ENCODE measurements around the gene LCORL.
"Not testable (repeated sequence)": the region's sequence is repeated elsewhere in the genome, so short reads cannot be mapped to it uniquely, and the experiment has no call there.

The LCORL gene

DNA sequence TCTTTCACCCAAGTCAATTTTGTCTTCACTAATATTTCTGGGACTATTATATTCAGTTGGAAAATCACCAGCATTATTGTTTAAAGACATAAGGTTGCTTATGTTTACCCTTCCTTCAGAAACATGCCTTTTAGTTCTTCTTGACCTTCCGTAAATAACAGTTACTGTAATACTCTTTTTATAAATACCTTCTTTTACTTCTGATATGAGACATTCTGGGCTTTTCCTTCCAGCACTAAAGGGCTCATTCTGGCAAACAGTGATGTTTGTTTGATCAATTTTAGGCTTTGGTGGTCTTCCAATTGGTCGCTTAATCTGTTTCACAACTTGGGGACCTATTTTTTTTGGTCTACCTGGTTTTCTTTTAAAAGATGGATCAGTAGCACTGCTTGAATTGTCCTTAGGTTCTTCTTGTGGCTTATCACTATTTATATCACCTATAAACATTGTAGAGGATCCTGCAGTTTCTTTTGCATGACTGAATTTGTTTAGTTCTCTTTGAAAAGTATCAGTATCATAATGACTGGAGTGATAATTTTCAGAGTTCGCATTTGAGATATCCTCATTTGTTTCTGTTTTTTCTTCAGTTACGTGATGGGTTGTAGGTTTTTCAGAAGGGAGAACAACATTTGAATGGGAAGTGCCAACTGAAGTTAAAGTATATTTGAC lies 146.0 kb downstream of the LCORL start:
- Mint-ChIP-seq H3K27ac (no peak overlapping the region), H3K4me3 (no peak overlapping the region), H3K27me3 (ENCODE audit: low read depth) (no peaks in the 10 kb centered on the region), H3K4me1 (ENCODE audit: low read depth) (no peaks in the 10 kb centered on the region), H3K9me3 (no peaks in the 10 kb centered on the region), H3K36me3 (ENCODE audit: low read depth) (no peaks in the 10 kb centered on the region)

GRCh38 chr4:17869327-17869726 lies 152.2 kb downstream of the LCORL start:
- H3K4me1 Mint-ChIP-seq (ENCODE audit: low read depth) = no peaks in the 10 kb centered on the region
- no peaks in the 10 kb centered on the region for H3K36me3 Mint-ChIP-seq (ENCODE audit: low read depth)
- no peak overlapping the region for H3K4me3 Mint-ChIP-seq
- no peaks in the 10 kb centered on the region for H3K27me3 Mint-ChIP-seq (ENCODE audit: low read depth)
- H3K9me3 Mint-ChIP-seq = no peaks in the 10 kb centered on the region
- no peak overlapping the region for H3K27ac Mint-ChIP-seq

GRCh38 chr4:17867276-17867675 lies 154.3 kb downstream of the LCORL start:
- Mint-ChIP-seq H3K36me3 (ENCODE audit: low read depth) (no peaks in the 10 kb centered on the region), H3K4me3 (no peak overlapping the region), H3K27me3 (ENCODE audit: low read depth) (no peaks in the 10 kb centered on the region), H3K27ac (no peak overlapping the region), H3K9me3 (peaks cover 4% of the 10 kb centered on the region), H3K4me1 (ENCODE audit: low read depth) (no peaks in the 10 kb centered on the region)

- Mint-ChIP-seq H3K27me3 (ENCODE audit: low read depth) (no peaks in the 10 kb centered on the region), H3K27ac (no peak overlapping the region)
Measured at GRCh38 chr4:17866810-17867209, 154.7 kb downstream of the LCORL start.

DNA sequence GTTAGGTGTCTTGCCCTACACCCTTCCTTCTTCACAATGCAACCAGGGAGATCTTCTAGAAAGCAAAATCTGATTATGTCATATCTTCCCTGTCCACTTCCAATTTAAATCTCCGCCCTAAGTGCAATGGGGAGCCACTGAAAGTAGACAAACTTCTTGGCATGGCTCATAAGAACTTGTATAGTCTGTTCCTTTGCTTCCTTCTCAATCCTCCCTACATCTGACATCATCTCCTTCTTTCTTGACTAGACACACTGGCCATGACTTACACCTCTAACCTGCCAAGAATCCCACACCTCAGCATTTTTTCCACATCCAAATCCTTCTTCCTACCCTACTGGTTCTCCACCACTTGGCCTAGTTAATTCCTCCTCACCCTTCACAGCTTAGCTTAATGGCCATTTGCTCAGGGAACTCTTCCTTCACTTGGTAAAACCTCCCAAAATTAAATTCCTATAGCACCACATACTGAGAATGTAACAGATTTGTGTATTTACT lies 155.6 kb downstream of the LCORL start:
- H3K4me1 Mint-ChIP-seq (ENCODE audit: low read depth) = no peaks in the 10 kb centered on the region
- H3K4me3 Mint-ChIP-seq = no peak overlapping the region
- H3K27ac Mint-ChIP-seq = no peak overlapping the region
- peaks cover 12% of the 10 kb centered on the region for H3K9me3 Mint-ChIP-seq
- no peaks in the 10 kb centered on the region for H3K27me3 Mint-ChIP-seq (ENCODE audit: low read depth)
- H3K36me3 Mint-ChIP-seq (ENCODE audit: low read depth) = peaks cover 3% of the 10 kb centered on the region

More at GRCh38 chr4:17866810-17867209, 154.7 kb downstream of the LCORL start:
- peaks cover 9% of the 10 kb centered on the region for H3K9me3 Mint-ChIP-seq
- H3K36me3 Mint-ChIP-seq (ENCODE audit: low read depth) = peaks cover under 1% of the 10 kb centered on the region
- no peak overlapping the region for H3K4me3 Mint-ChIP-seq
- no peaks in the 10 kb centered on the region for H3K4me1 Mint-ChIP-seq (ENCODE audit: low read depth)

- not testable (repeated sequence) for H3K4me3 Mint-ChIP-seq; H3K27ac Mint-ChIP-seq; H3K27me3 Mint-ChIP-seq (ENCODE audit: low read depth); H3K36me3 Mint-ChIP-seq (ENCODE audit: low read depth); H3K4me1 Mint-ChIP-seq (ENCODE audit: low read depth)
- H3K9me3 Mint-ChIP-seq = peaks cover 12% of the 10 kb centered on the region
Measured at GRCh38 chr4:17861906-17862305, 159.6 kb downstream of the LCORL start.

- peaks cover 3% of the 10 kb centered on the region for H3K36me3 Mint-ChIP-seq (ENCODE audit: low read depth)
- H3K9me3 Mint-ChIP-seq = peaks cover 12% of the 10 kb centered on the region
- H3K4me3 Mint-ChIP-seq = no peak overlapping the region
- no peak overlapping the region for H3K27ac Mint-ChIP-seq
- no peaks in the 10 kb centered on the region for H3K27me3 Mint-ChIP-seq (ENCODE audit: low read depth)
- H3K4me1 Mint-ChIP-seq (ENCODE audit: low read depth) = no peaks in the 10 kb centered on the region
Measured at GRCh38 chr4:17859793-17860406, 161.7 kb downstream of the LCORL start.

DNA sequence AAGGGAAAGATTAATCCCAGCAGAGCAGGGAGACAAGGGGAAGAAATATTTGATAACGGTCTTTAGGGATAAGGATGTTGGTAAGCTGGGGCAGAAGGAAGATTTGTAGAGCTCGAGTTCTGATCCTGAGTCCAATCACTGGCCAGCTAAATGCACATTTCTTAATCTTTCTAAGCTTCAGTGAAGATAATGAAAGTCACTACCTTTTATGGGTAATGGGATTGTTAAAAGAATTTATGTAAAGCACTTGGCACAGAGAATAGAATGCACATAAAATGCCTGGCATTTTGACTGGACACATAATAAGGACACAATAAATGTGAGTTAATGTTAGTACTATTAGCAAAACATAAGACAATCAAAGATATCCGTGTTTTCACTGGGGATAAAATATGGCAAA lies 167.5 kb downstream of the LCORL start:
- Mint-ChIP-seq H3K4me3 (no peak overlapping the region), H3K27ac (no peak overlapping the region), H3K9me3 (no peaks in the 10 kb centered on the region), H3K36me3 (ENCODE audit: low read depth) (no peaks in the 10 kb centered on the region), H3K4me1 (ENCODE audit: low read depth) (no peaks in the 10 kb centered on the region), H3K27me3 (ENCODE audit: low read depth) (no peaks in the 10 kb centered on the region)

- Mint-ChIP-seq H3K4me3 (no peak overlapping the region), H3K27ac (no peak overlapping the region), H3K36me3 (ENCODE audit: low read depth) (peaks cover 11% of the 10 kb centered on the region), H3K27me3 (ENCODE audit: low read depth) (no peaks in the 10 kb centered on the region), H3K9me3 (no peaks in the 10 kb centered on the region), H3K4me1 (ENCODE audit: low read depth) (no peaks in the 10 kb centered on the region)
Measured at GRCh38 chr4:17851959-17852358, 169.6 kb downstream of the LCORL start.

DNA sequence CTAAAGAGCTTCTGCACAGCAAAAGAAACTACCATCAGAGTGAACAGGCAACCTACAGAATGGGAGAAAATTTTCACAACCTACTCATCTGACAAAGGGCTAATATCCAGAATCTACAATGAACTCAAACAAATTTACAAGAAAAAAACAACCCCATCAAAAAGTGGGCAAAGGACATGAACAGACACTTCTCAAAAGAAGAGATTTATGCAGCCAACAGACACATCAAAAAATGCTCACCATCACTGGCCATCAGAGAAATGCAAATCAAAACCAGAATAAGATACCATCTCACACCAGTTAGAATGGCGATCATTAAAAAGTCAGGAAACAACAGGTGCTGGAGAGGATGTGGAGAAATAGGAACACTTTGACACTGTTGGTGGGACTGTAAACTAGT lies 171.3 kb downstream of the LCORL start:
- H3K27me3 Mint-ChIP-seq (ENCODE audit: low read depth); H3K27ac Mint-ChIP-seq; H3K4me1 Mint-ChIP-seq (ENCODE audit: low read depth); H3K9me3 Mint-ChIP-seq; H3K4me3 Mint-ChIP-seq: not testable (repeated sequence)
- peaks cover 22% of the 10 kb centered on the region for H3K36me3 Mint-ChIP-seq (ENCODE audit: low read depth)

- H3K4me3 Mint-ChIP-seq = no peak overlapping the region
- H3K9me3 Mint-ChIP-seq = no peaks in the 10 kb centered on the region
- H3K4me1 Mint-ChIP-seq (ENCODE audit: low read depth) = no peaks in the 10 kb centered on the region
- no peaks in the 10 kb centered on the region for H3K27me3 Mint-ChIP-seq (ENCODE audit: low read depth)
- peaks cover 47% of the 10 kb centered on the region for H3K36me3 Mint-ChIP-seq (ENCODE audit: low read depth)
- H3K27ac Mint-ChIP-seq = no peak overlapping the region
Measured at GRCh38 chr4:17846266-17846665, 175.3 kb downstream of the LCORL start.

DNA sequence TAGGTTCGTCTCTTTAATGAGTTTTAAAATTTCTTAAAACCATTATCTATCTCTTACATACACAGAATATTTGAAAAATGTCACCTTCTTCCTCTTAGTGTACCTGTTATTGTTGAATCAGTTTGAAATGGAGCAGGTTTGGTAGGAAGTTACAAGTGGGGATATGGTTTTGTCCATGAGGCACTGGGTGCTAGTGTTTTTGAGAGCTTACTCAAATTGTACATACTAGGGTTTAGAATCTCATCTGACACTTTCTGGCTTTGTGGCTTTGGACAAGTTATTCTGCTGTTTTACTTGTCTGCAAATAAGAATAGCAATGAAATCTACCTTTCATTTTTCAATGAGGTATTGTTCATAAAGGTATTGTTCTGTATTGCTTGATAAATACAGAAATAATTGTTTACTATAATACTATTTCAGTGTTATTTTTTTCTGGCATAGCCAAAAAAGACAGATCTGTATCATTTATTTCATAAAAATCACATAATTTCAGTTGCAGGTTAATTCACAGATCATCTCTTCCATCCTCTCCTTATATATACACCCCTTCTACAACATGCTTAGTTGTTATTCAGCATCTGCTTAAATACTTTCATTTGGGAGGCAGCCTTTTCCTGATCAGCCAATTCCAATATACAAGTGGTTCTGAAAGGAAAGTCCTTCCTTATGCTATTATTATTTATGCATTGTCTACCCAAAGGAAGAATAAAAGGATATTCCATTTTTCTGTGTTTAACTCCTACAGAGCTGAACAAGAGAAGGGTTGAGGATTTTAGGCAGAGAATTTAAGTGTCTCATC lies 197.5 kb downstream of the LCORL start:
- H3K27ac Mint-ChIP-seq = peak overlapping the region; percentile 81
- peaks cover 41% of the 10 kb centered on the region for H3K36me3 Mint-ChIP-seq (ENCODE audit: low read depth)
- peak overlapping the region; percentile 50 for H3K4me3 Mint-ChIP-seq
- peaks cover 4% of the 10 kb centered on the region for H3K9me3 Mint-ChIP-seq
- peaks cover 35% of the 10 kb centered on the region for H3K4me1 Mint-ChIP-seq (ENCODE audit: low read depth)
- no peaks in the 10 kb centered on the region for H3K27me3 Mint-ChIP-seq (ENCODE audit: low read depth)

DNA sequence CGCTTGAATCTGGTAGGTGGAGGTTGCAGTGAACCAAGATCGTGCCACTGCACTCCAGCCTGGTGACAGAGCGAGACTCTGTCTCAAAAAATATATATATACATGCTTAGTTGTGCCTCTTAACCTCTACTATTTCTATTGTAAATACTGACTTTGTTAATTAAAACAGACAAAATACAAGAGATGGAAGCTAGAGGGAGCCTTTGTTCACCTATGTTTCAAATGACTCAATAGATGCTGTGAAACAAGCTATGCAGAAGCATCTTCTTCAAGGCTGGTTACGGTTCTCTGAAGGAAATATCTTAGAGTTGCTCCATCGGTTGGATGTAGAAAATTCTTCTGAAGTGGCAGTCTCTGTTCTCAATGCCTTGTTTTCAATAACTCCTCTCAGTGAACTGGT lies 204.5 kb downstream of the LCORL start:
- Mint-ChIP-seq H3K4me3 (peak overlapping the region; percentile 29), H3K9me3 (no peaks in the 10 kb centered on the region), H3K36me3 (ENCODE audit: low read depth) (peaks cover 24% of the 10 kb centered on the region), H3K27me3 (ENCODE audit: low read depth) (no peaks in the 10 kb centered on the region), H3K27ac (peak overlapping the region; percentile 37), H3K4me1 (ENCODE audit: low read depth) (peaks cover 46% of the 10 kb centered on the region)

GRCh38 chr4:17816142-17816541 lies 205.4 kb downstream of the LCORL start:
- peaks cover 46% of the 10 kb centered on the region for H3K4me1 Mint-ChIP-seq (ENCODE audit: low read depth)
- H3K36me3 Mint-ChIP-seq (ENCODE audit: low read depth) = peaks cover 25% of the 10 kb centered on the region
- no peaks in the 10 kb centered on the region for H3K27me3 Mint-ChIP-seq (ENCODE audit: low read depth)
- no peak overlapping the region for H3K4me3 Mint-ChIP-seq
- no peaks in the 10 kb centered on the region for H3K9me3 Mint-ChIP-seq
- peak overlapping the region; percentile 14 for H3K27ac Mint-ChIP-seq

GRCh38 chr4:17814140-17814539 lies 207.4 kb downstream of the LCORL start:
- Mint-ChIP-seq H3K9me3 (no peaks in the 10 kb centered on the region), H3K27ac (peak overlapping the region; percentile 77)

More at GRCh38 chr4:17814140-17814539, 207.4 kb downstream of the LCORL start:
- peaks cover 47% of the 10 kb centered on the region for H3K4me1 Mint-ChIP-seq (ENCODE audit: low read depth)
- peaks cover 25% of the 10 kb centered on the region for H3K36me3 Mint-ChIP-seq (ENCODE audit: low read depth)
- no peaks in the 10 kb centered on the region for H3K27me3 Mint-ChIP-seq (ENCODE audit: low read depth)
- no peak overlapping the region for H3K4me3 Mint-ChIP-seq

Measured in T-helper 1 cell treated with Interleukin-12 subunit alpha and Interleukin-12 subunit beta and Interleukin-4 antibody, amounts not matched to agents 30 μg/mL and 1 μg/mL, for 36 hours (primary cell).